Measurements from ENCODE around the gene MED23. TPM values are rescaled to one million over a fixed set of nuclear protein-coding genes. Genes with fewer than 3 reads are reported as not detected.
"Not testable (repeated sequence)": the region's sequence is repeated elsewhere in the genome, so short reads cannot be mapped to it uniquely, and the experiment has no call there.

The MED23 gene
- total RNA-seq, 1 experiment from 2014 or later: 25.7 TPM

DNA sequence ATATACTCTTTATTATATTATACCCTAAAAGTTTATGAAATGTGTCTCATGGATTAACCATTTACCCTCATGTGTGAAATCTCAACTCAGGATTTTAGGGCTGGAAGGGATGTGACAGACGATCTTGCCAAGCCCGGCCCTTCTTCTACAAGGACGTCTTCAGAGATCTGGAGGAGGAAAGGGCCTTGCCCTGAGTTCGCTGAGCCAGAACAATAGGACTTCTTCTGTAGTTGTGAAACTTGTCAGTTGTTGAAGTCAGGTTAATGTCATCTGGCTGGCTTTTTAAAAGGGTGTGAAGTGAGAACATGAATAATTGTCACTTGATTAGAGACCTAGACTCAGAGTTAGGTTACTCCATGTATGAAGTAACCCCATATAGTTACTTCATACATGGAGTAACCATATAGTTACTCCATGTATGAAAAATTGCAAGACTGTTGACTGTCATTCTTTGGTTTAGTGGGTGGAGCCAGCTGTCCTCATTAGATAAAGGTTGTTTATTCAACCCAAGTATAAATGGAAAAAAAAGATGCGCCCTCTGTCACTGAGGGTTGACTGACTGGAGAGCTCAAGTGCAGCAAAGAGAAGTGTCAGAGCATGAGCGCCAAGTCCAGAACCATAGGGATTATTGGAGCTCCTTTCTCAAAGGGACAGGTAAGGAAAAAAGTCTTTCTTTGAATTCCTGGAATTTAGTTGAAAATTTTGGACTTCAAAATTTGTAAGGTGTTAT, 55.2 kb downstream of the MED23 start, which contains the start of gene ARG1:
TSS of gene ARG1 (plus strand) at position 541 of the 730 bp plus-strand sequence. CDS start at position 598, 57 bp downstream.
- DNase-seq (ENCODE audit: low read depth): no peak

DNA sequence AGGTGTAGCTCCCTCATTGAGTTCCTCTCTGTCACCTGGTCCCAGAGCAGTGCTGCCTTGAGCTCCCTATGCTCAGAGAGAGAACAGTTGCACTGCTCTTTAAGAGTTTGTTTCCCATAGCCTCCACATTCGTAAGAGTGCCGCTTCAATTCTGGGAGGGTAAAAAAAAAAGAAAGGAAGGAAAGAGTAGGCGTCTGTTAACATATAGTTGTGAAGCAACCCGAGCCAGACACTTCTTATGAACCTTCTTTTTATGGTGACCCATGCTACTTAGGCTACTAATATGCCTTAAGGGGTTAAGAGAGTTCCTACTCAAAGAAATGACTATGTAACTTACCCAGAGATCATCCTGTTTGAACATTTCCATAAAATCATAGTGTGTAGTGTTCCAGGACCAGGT, 59.3 kb downstream of the MED23 start:
- DNase-seq (ENCODE audit: low read depth): no peak

DNA sequence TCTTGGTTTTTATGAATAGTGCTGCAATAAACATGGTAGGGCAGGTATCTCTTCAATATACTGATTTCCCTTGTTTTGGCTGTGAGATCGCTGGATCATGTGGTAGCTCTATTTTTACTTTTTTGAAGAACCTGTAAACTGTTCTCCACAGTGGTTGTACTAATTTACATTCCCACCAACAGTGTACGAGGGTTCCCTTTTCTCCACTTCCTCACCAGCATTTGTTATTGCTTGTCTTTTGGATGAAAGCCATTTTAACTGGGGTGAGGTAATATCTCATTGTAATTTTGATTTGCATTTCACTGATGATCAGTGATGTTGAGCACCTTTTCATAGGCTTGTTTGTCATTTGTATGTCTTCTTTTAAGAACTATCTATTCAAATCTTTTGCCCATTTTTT, 63.0 kb downstream of the MED23 start:
- no peak for DNase-seq (ENCODE audit: low read depth)

DNA sequence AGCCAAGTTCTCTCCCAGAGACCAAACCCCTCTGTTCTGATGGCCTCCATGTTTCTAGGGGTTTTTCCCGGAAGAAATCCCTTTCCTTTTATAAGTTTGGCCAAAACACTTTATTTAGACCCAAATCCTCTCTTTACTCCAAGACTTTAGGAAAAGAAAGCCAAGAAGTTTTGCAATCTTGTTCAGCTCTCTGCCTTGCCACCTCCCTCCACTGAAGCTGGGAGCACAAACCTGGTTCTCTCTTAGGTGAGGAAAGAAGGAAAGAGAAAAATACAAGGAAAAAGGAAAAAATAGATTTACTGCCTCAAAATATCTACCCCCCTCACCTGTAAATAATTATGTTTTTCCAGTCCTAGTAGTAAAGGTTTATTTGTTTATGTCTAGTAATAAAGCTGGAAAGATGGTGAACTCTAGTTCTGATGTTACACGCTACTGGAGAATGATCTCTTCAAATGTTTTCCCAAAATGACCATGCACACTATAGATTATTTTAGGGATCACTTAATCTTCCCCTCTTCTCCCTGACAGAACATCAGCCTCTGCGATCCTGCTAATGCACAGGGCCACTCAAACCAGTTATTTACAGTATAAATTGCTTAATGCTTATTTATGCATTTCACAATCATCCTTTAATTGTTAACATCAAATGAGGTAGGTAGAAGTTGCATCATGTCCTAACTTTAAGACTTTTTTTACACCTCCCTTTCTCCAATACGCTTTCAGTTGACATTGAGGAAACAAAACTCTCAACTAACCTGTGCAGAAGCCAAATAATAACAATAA, 65.9 kb downstream of the MED23 start:
- DNase-seq (ENCODE audit: low read depth): no peak

DNA sequence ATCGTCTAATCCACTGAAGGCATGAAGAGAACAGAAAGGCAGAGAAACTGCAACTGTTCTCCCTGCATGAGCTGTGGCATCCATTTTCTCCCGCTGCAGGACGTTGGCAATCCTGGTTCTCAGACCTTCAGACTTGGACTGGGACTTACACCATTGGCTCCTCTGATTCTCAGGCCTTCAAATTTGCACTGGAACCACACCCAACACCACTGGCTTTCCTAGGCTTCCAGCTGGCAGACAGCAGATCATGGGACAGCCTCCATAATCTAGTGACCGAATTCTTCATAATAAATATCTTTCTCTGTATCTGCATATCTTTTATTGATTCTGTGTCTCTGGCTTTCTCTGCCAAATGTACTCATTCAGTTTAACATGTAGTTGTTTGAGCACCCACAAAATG, 69.1 kb downstream of the MED23 start:
- DNase-seq (ENCODE audit: low read depth): no peak

DNA sequence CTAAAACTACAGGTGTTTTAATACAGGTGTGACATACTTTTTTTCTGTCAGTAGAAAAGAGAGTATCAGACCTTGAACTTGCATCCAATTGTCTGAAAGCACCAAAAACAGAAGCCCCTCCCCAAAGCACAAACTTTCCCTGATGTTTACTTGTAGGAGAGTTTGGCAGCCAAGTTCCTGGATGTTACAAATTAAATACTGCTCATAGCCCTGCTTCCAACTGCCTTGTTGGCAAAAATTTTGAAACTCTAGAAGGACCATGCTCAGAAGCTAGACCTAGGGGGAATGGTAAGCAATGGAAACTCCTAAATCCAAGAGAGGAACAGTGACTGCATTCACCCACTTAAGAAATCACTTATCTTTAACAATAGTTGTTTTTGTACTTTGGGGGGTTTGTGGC, 72.0 kb downstream of the MED23 start:
- no peak for DNase-seq (ENCODE audit: low read depth)

DNA sequence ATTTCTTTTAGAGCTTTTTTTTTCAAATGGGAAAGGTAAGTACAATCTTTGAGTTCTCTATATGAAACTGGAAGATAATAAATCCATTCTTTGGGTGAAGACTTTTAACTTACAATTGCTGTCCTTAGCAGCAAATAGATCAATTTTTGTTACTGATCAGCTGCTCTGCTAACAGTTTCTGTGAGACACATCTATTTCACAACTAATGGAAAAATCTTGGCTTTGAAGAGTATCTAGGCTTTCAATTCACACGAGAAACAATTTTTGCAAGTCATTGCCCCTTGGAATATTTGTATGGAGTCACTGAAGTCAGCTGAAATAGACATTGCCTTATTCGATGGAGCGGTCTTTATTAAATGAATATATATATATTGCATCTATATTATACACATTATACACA, 75.5 kb downstream of the MED23 start:
- no peak for DNase-seq (ENCODE audit: low read depth)

DNA sequence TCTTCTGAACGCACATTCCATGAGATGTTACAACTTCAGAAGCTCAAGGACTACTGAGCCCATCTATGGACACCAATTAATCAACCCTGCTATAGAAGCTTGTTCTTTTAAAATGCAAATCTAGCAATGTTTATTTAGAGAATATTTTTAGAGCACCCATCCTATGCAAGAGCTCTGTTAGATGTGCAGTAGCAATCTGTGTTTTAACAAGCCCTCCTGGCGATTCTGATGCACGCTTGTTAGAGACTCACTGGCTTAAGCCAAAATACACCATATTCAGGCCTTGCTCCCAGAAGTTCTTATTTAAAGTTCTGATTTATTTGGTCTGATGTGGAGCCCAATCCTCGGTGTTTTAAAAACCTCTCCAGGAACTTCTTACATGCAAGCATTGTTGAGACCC, 76.1 kb downstream of the MED23 start:
- DNase-seq (ENCODE audit: low read depth): no peak

DNA sequence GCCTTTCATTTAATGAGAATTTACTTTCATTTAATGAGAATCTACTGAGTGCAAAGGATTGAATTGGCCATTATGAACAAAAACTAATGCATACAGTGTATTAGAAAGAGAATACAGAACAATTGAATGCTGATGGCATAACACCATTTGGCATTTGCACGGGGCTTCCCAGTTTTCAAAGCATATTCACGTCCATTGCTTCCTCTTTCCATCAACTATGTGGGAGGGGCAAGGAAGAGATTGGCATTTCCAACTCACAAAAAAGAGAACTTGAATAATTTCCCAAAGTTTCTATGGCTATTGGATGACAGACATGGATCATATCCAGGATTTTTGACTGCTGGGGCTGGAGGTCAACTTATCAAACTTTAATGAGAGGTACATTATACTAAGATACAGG, 78.2 kb downstream of the MED23 start:
- DNase-seq (ENCODE audit: low read depth): no peak

DNA sequence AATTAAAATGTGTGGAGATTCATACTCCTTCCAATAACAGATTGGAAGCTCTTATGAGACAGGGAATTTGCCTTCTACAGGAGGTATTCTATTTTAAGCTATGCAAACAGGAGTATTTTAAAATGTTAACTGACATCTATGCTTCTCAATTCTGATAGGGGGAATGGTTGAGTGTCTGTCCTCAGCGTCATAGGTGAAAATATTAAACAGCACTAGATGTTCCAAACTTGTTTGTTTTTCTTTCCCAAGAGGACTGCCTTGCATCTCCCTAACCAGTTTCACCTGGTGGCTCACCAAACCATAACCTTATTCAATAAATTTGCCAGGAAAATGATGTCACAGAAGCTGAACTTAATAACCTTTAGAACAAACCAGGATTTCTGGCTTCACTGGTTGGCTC, 79.6 kb downstream of the MED23 start:
- DNase-seq (ENCODE audit: low read depth): no peak

DNA sequence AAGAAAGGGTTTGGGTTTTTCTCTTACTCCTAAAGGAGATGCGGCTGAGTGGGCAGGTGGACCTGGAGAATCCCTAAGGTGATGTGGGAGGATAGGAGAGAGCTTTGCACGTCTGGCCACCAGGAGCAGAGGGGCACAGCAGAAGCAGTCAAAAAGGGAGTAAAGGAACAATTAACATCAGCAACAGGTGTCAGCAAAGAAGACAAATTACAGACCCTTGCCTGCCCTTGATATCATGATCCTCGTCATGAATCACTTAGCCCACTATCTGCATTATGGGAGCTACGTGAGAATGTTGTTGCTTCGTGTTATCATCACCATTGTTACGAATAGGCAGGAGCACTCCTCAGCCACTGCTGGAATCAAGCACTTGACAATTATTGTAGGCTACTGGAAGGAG, 80.6 kb downstream of the MED23 start:
- no peak for DNase-seq (ENCODE audit: low read depth)

DNA sequence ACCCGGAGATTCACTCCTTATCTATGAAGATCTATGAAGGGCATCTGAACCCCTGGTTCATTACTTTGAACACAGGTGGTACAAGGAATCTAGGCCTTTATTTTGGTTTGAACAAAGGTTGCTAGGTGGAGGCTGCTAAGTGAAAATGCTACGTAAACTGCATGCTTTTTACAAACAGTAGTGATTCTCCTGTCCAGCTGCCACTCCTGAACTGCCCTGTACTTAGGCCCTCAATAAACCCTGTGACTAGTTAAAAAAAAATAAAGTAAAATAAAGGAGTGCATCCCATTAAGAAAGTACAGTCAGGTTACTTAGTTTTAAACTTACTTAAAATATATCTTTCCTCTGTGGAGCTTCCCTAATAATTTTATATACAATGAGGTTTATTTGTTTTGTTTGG, 82.7 kb downstream of the MED23 start:
- no peak for DNase-seq (ENCODE audit: low read depth)

DNA sequence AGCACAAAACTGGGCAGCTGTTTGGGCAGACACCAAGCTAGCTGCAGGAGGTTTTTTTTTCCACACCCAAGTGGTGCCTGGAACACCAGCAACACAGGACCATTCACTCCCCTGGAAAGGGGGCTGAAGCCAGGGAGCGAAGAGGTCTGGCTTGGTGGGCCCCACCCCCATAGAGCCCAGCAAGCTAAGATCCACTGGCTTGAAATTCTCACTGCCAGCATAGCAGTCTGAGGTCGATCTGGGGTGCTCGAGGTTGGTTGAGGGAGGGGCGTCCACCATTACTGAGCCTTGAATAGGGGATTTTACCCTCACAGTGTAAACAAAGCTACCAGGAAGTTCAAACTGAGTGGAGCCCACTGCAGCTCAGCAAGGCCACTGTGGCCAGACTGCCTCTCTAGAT, 89.4 kb downstream of the MED23 start:
- DNase-seq (ENCODE audit: low read depth): not testable (repeated sequence)

DNA sequence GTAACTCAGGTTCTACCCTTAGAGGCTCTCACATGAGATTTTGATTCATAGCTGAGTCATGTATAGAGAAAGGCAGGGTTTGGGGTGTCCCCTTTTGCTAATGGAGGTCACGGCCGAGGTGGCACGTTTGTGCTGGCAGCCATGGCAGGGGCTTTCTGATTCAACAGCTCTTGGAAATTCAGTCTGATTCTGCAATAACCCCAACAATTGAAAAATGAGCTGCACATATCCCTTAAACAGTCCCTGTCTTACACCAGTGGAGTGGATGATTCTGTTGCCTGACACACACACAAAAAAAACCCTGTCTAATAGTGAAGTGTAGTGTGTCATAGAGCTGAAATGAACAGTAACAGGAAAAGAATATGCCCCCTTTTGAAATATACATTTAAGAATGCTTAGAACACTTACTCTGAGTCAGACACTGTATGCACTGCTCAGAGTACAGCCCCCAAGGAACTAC, 95.4 kb downstream of the MED23 start:
- peak; percentile 8 for DNase-seq (ENCODE audit: low read depth)

DNA sequence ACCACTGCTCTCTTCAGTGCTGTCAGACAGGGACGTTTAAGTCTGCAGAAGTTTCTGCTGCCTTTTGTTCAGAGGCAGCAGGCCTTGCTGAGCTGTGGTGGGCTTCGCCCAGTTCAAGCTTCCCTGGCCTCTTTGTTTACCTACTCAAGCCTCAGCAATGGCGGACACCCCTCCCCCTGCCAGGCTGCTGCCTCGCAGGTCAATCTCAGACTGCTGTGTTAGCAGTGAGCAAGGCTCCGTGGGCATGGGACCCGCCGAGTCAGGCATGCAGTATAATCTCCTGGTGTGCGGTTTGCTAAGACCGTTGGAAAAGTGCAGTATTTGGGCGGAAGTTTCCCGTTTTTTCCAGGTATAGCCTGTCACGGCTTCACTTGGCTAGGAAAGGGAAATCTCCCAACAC, 96.4 kb downstream of the MED23 start:
- DNase-seq (ENCODE audit: low read depth): not testable (repeated sequence)

DNA sequence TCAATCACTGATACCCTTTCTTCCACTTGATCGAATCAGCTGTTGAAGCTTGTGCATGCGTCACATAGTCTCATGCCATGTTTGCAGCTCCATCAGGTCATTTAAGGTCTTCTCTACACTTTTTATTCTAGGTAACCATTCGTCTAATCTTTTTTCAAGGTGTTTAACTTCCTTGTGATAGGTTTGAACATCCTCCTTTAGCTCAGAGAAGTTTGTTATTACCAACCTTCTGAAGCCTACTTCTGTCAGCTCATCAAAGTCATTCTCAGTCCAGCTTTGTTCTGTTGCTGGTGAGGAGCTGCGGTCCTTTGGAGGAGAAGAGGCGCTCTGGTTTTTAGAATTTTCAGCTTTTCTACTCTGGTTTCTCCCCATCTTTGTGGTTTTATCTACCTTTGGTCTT, 97.1 kb downstream of the MED23 start:
- not testable (repeated sequence) for DNase-seq (ENCODE audit: low read depth)

DNA sequence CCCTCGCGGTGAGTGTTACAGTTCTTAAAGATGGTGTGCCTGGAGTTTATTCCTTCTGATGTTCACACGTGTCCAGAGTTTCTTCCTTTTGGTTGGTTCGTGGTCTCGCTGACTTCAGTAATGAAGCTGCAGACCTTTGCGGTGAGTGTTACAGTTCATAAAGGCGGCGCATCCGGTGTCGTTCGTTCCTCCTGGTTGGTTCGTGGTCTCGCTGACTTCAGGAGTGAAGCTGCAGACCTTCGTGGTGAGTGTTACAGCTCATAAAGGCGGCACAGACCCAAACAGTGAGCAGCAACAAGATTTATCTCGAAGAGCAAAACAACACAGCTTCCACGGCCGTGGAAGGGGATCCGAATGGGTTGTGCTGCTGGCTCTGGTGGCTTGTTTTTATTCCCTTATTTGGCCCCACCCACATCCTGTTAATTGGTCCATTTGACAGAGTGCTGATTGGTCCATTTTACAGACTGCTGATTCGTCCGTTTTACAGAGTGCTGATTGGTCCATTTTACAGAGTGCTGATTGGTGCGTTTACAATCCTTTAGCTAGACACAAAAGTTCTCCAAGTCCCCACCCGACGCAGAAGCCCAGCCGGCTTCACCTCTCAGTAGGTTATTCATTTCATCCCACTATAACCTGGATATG, 103.2 kb downstream of the MED23 start:
- no peak for DNase-seq (ENCODE audit: low read depth)

DNA sequence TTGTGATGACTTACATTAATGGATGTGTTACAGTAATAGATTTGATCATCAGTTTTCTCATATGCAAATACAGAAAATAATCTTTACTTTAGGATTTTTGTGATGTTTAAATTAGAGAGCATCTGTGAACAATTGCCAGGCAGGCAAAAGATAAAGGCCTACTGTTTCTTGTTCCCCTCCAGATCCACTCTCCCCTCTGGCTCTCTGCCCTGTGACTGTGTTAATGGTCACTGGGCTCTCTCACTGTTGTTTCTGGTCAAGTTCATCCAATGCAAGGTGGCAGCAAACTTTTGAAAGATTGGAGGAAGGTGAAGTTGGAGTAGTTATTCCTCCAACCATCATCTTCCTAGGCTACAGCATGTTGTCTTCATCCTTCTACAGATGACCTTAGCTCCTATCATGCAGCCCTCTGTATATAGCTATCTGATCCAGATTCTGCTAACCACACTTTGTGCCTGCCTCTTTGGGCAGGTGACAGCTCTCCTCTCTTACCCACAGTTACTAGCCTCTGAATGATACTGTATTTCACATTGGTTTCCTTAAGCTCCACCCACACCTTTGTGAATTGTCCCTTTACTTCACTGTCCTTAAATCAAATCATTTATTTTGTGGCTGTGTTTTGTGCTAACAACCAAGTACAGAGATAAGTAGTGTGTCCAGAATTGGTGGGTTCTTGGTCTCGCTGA, 103.9 kb downstream of the MED23 start:
- DNase-seq (ENCODE audit: low read depth): no peak
